Measurements from ENCODE around the gene ULK3. TPM values are rescaled to one million over a fixed set of nuclear protein-coding genes. Genes with fewer than 3 reads are reported as not detected.
A peak's percentile ranks its signal among the peaks of the same experiment; 100 is the strongest.

ULK3 gene
- polyA plus RNA-seq, 2 of the 4 experiments (the other 2 are of a cell fraction) = 28.1 to 48.9 TPM

DNA sequence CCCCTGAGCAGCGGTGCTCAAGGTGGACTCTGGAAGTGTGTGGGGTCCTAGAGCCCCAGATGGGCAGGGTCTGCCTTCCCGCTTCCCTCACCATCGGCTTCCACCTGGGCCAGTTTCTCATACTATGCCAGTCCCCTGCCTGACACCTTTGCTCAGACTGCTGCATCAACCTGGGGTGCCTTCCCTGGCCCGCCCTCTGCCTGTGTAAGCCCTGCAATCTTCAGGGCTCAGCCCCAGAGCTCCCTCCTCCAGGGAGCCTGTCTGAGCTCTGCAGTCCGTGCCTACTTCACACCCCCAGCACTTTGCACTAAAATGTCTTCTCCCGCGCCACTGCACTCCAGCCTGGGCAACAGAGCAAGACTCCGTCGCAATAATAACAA, 48.0 kb downstream of the ULK3 start:
- no peak for ATAC-seq
- POLR2A ChIA-PET = no interaction called here
- TF ChIP-seq NPAS2 (CRISPR knock-in tag; IDR thresholded peaks at IDR 0.05; ENCODE audit: borderline replicate concordance) = no peak
- TF ChIP-seq EHMT2 (IDR thresholded peaks at IDR 0.05; ENCODE audit: low read depth) = no peak
- no peak for TF ChIP-seq FOSB (CRISPR knock-in tag; IDR thresholded peaks at IDR 0.05)
- no peak for TF ChIP-seq CBX8 (IDR thresholded peaks at IDR 0.05)

DNA sequence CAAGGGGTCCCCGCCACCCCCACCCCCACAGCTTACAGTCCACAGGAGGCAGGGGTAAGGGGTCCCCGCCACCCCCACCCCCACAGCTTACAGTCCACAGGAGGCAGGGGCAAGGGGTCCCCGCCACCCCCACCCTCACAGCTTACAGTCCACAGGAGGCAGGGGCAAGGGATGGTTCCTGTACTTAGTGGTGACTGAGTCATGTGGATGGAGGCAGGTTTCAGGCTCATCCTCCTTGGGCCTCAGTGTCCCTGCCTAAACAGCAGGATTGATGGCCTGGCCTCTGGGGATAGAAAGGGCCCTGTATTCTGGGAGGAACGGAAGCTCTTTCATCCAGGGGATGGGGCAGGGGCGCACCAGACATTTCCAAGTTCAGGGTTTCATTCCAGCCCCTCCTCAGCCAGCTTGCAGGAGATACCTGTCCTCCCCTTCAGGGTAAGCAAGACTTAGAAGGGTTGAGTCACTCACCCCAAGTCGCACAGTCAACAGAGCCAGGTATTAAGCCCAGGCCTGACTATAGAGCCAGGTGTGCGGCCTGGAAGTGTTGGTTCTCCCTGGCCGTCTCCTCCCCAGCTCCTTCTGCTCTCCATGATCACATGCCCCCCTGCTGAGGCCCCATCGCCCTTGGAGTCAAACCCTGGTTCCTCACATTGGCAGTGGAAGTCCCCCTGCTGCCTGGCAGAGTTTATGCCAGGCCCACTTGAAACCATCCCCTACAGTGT, 48.5 kb downstream of the ULK3 start:
- ChIA-PET CTCF (interaction anchor here (1.3 to 66.7 kb wide), 5 partner anchors 4 to 163 kb away, joined by 4 to 1908 read pairs (median 14); partner anchors contain the start of genes CPLX3, CSK, LMAN1L and ULK3), POLR2A (no interaction called here)
- FAIRE-seq (no peak), DNase-seq (ENCODE audit: low read depth in 1 of 2, low spot score in 1 of 2) (no peak), ATAC-seq (no peak)
- 91% methylated on average over 6 of the region's 9 CpGs for WGBS (ENCODE audit: missing lambda C conversion rate)
- H3K9me3 ChIP-seq = no peaks in the 10 kb centered on the region
- TF ChIP-seq KDM5A (IDR thresholded peaks at IDR 0.05) (no peak), FOSL2 (IDR thresholded peaks at IDR 0.05) (no peak), FOSL2 (CRISPR knock-in tag; IDR thresholded peaks at IDR 0.05) (no peak), CHD4 (IDR thresholded peaks at IDR 0.05; ENCODE audit: borderline replicate concordance) (no peak), SMC3 (IDR thresholded peaks at IDR 0.05) (no peak), RAD21 (conservative IDR thresholded peaks at IDR 0.05 in 1 of 2, IDR thresholded peaks at IDR 0.05 in 1 of 2) (no peak), TFCP2L1 (CRISPR knock-in tag; IDR thresholded peaks at IDR 0.05) (no peak), EP300 (IDR thresholded peaks at IDR 0.05) (no peak), BHLHE40 (IDR thresholded peaks at IDR 0.05; ENCODE audit: low read depth, low read length) (no peak)
- TF ChIP-seq, protein P1, sequence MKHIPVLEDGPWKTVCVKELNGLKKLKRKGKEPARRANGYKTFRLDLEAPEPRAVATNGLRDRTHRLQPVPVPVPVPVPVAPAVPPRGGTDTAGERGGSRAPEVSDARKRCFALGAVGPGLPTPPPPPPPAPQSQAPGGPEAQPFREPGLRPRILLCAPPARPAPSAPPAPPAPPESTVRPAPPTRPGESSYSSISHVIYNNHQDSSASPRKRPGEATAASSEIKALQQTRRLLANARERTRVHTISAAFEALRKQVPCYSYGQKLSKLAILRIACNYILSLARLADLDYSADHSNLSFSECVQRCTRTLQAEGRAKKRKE (CRISPR knock-in tag; IDR thresholded peaks at IDR 0.05; ENCODE audit: low read depth) = no peak
- TF ChIP-seq, protein P2, sequence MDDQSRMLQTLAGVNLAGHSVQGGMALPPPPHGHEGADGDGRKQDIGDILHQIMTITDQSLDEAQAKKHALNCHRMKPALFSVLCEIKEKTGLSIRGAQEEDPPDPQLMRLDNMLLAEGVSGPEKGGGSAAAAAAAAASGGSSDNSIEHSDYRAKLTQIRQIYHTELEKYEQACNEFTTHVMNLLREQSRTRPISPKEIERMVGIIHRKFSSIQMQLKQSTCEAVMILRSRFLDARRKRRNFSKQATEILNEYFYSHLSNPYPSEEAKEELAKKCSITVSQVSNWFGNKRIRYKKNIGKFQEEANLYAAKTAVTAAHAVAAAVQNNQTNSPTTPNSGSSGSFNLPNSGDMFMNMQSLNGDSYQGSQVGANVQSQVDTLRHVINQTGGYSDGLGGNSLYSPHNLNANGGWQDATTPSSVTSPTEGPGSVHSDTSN (IDR thresholded peaks at IDR 0.05) = no peak
- TF ChIP-seq, protein P3, sequence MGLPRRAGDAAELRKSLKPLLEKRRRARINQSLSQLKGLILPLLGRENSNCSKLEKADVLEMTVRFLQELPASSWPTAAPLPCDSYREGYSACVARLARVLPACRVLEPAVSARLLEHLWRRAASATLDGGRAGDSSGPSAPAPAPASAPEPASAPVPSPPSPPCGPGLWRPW (IDR thresholded peaks at IDR 0.05) = no peak
- no peak overlapping the region for H3K4me2 ChIP-seq
- peaks cover 11% of the 10 kb centered on the region; the same call in 1 of the 3 replicates for H3K4me1 ChIP-seq
- H3K4me3 ChIP-seq = no peak overlapping the region
- no peak overlapping the region for H3K27ac ChIP-seq

More for the DNA sequence above, 48.0 kb downstream of the ULK3 start:
- FAIRE-seq (no peak), DNase-seq (ENCODE audit: low read depth in 1 of 2, low spot score in 1 of 2) (no peak)
- Histone ChIP-seq H3K9me3 (no peaks in the 10 kb centered on the region), H3K4me3 (no peak overlapping the region), H3K4me2 (no peak overlapping the region), H3K4me1 (peaks cover 7% of the 10 kb centered on the region; the same call in 1 of the 3 replicates), H3K27ac (no peak overlapping the region)
- WGBS (ENCODE audit: missing lambda C conversion rate) = 96% methylated on average over 9 of the region's 9 CpGs
- CTCF ChIA-PET = interaction anchor here (1.3 to 66.7 kb wide), 3 partner anchors 4 to 163 kb away, joined by 4 to 1908 read pairs (median 1908); partner anchors contain the start of genes CPLX3, CSK, LMAN1L and ULK3

DNA sequence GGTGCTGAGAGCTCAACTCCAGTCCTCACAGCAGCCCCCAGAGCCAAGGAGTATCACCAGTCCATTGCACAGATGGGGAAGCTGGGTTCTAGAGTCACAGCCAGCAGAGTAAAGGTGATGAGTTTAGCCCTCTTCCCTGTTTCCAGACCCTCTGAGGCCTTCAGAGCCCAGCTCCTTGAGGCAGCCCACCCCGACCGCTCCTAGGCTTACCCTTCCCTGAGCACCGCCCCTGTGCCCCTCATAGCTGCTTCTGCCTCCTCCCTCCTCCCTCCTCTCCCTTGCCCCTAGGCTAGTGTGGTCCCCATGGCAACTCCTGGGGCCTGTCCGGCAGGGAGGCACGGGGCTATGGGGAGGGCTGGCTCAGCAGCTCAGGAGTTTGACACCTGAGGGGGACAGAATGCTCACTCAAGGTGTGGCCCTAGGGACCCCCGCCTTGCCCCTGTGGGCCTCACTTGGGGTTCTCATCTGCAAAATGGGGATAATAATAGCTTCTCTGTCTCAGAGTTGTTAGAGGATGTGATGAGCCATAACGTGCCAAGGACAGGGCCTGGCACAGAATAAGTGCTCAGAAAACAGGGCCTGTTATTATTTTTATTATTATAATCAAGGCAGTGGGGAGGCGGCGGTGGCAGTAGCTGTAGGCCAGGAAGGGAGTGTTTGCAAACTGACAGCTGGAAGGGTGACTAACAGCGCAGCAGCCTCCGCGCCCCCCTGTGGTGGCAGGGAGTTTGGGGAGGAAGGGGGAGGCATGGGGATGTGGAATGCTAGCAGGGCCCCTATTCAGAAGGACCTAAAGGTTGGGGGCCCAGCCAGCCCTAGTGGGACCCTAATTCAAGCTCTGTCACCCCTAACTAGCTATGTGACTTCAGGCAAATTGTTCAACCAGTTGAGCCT, 49.6 kb downstream of the ULK3 start:
- H3K4me2 ChIP-seq = no peak overlapping the region
- WGBS (ENCODE audit: missing lambda C conversion rate) = 79% methylated on average over 12 of the region's 12 CpGs
- peaks cover 17% of the 10 kb centered on the region; the same call in 1 of the 3 replicates for H3K4me1 ChIP-seq
- TF ChIP-seq, protein P4, sequence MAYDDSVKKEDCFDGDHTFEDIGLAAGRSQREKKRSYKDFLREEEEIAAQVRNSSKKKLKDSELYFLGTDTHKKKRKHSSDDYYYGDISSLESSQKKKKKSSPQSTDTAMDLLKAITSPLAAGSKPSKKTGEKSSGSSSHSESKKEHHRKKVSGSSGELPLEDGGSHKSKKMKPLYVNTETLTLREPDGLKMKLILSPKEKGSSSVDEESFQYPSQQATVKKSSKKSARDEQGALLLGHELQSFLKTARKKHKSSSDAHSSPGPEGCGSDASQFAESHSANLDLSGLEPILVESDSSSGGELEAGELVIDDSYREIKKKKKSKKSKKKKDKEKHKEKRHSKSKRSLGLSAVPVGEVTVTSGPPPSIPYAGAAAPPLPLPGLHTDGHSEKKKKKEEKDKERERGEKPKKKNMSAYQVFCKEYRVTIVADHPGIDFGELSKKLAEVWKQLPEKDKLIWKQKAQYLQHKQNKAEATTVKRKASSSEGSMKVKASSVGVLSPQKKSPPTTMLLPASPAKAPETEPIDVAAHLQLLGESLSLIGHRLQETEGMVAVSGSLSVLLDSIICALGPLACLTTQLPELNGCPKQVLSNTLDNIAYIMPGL (CRISPR knock-in tag; IDR thresholded peaks at IDR 0.05; ENCODE audit: borderline replicate concordance) = no peak
- TF ChIP-seq RAD21 (conservative IDR thresholded peaks at IDR 0.05 in 1 of 2, IDR thresholded peaks at IDR 0.05 in 1 of 2) = no peak
- CTCF ChIA-PET = interaction anchor here (1.3 to 66.7 kb wide), 5 partner anchors 3 to 162 kb away, joined by 4 to 1908 read pairs (median 14); partner anchors contain the start of genes CPLX3, CSK, LMAN1L and ULK3
- DNase-seq (ENCODE audit: low read depth in 1 of 2, low spot score in 1 of 2) (no peak), ATAC-seq (peak in 1 of 2 experiments; percentile 27; a peak in 1 of 6 replicates), FAIRE-seq (no peak)
- POLR2A ChIA-PET = no interaction called here
- H3K9me3 ChIP-seq = no peaks in the 10 kb centered on the region
- H3K4me3 ChIP-seq = no peak overlapping the region
- H3K27ac ChIP-seq = no peak overlapping the region
